ENCODE results near the gene GATAD1.

DNA sequence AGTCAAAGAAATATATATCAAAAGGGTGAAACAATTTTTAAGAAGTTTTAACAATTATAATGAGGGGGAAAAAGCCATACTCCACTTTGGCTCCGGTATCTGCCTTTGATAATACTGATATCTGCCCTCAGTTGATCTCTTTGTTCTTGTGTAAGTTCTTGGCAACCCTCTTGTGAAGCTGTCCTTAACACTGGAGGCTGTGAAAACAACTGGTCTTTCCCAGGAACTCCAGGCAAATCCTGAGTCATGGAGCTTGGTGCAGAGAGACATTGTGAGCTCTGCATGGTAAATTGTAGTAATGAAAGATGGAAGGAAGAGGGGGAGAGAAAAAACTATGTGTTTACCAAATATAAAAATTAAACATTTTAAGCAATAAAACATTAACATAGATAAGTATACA lies 42.4 kb downstream of the GATAD1 start:
- no peak for TF ChIP-seq USF1 (CRISPR knock-in tag; IDR thresholded peaks at IDR 0.05)
- TF ChIP-seq, protein P1, sequence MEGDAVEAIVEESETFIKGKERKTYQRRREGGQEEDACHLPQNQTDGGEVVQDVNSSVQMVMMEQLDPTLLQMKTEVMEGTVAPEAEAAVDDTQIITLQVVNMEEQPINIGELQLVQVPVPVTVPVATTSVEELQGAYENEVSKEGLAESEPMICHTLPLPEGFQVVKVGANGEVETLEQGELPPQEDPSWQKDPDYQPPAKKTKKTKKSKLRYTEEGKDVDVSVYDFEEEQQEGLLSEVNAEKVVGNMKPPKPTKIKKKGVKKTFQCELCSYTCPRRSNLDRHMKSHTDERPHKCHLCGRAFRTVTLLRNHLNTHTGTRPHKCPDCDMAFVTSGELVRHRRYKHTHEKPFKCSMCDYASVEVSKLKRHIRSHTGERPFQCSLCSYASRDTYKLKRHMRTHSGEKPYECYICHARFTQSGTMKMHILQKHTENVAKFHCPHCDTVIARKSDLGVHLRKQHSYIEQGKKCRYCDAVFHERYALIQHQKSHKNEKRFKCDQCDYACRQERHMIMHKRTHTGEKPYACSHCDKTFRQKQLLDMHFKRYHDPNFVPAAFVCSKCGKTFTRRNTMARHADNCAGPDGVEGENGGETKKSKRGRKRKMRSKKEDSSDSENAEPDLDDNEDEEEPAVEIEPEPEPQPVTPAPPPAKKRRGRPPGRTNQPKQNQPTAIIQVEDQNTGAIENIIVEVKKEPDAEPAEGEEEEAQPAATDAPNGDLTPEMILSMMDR (IDR thresholded peaks at IDR 0.05) = no peak

Measured in WTC11 (cell line).